Testis (tissue), 2 donors: Measurements from ENCODE around the gene SLC36A1.

Experiments
- CTCF ChIP-seq, 3 experiments: fragments of 450-650 bp in 2 of 3; fragments of 200-600 bp in 1 of 3; sonication (generic) in 1 of 3; IDR thresholded peaks; one replicate each; pipeline ENCODE4 v1.5.1; 2016 to 2019; ENCODE audit warnings: antibody characterized with exemption in 3 of 3, mild to moderate bottlenecking in 2 of 3, moderate library complexity in 1 of 3
- POLR2A ChIP-seq: fragments of 450-650 bp; IDR thresholded peaks from one replicate; pipeline ENCODE4 v1.6.1; 2017; ENCODE audit warnings: antibody characterized with exemption, mild to moderate bottlenecking, moderate library complexity

DNA sequence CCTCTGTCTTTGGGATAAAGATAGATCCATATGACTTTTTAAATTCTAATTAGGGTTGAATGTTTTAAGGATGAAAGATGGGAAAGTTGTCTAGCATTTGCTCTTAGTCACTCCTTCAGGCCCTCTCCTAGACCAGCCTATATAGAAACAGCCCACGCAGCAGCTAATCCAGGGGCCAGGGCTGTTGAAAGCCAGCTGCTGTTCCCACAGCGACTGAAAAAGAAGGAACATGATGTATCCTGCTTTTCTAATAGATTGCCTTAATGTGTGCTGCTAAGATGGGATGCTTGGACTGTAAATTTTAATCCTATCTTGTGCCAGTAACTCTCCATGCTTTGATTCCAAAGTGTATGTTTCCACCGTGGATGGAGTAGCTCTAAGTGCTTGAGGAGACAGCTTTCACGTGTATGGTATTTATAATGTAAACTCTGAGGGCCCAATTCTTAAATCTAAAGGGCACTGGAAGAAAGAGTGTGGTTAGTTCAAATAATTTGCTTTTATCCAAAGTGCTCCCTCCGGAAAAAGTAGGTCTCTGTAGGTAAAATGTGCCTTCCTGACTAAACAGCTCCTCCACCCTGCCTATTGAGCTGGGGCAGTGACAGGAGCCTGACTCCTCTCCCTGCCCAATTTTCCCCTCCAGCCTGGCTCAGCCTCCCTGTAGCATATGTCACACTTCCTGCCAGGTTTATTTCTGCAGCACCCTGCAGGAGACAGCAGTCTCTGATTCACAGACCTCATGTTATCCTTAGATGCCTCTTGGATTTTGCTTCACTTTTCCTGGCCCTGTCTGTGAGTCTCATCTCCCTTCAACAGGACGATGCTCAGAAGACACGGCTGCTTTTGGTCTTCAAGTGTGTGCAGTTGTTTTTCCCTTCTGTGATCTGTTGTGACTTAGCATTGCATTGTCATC is 33.2 kb downstream of the SLC36A1 start:
- no peak for TF ChIP-seq CTCF (IDR thresholded peaks at IDR 0.05)
- TF ChIP-seq POLR2A = no peak
